GM18526 (cell line): Measurements from ENCODE around the gene ASNSD1.

Experiments
- POLR2A ChIP-seq: IDR thresholded peaks from 3 replicates; pipeline ENCODE4 v1.6.1; 2011; ENCODE audit not compliant: insufficient read length; ENCODE audit errors: extremely low read depth

ASNSD1 gene

DNA sequence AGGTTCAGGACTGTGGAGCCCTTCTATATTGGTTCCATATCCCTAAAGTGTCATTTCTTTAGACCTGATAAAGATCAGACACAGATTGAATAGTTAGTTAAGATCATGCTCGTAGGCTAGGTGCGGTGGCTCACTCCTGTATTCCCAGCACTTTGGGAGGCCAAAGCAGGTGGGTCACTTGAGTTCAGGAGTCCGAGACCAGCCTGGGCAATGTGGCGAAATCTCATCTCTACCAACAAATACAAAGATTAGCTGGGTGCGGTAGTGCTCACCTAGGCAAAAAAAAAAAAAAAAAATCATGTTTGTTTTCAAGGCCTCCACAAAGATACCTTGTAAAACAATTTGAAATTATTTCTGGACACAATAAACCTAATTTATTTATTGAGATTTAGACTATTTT is 8.7 kb downstream of the ASNSD1 start:
- no peak for TF ChIP-seq POLR2A

DNA sequence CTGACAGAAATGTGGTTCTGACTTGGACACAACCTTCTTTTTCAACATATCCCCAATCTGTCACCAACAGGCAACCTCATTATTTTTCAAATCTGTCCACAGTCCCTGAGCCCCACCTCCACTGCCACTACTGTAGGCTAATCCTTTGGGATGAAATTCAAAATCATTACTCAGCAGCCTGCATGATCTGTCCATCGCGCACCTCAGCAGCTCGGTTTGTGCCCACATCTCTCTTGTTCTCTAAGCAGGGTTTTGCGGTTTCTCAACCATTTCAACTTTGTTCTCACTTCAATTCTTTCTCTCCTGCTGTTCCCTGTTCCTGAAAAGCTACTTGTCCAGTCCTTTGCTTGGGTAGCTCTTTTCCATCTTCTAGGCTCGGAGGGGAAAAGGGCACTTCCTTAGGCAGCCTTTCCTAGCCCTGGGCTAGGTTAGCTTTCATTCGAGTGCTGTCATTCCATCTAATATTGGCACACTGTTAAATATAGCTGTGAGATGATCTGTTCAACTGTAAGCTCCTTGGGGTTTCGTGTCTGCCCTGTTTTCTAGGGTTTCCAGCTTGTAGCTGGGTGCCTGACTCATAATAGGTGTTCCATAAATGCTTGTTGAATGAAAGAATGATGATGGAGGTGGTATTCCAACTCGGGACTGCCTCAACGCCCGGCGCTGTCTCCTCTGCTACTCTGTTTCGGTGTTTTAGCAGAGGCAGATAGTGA is 12.6 kb downstream of the ASNSD1 start:
- no peak for TF ChIP-seq POLR2A

DNA sequence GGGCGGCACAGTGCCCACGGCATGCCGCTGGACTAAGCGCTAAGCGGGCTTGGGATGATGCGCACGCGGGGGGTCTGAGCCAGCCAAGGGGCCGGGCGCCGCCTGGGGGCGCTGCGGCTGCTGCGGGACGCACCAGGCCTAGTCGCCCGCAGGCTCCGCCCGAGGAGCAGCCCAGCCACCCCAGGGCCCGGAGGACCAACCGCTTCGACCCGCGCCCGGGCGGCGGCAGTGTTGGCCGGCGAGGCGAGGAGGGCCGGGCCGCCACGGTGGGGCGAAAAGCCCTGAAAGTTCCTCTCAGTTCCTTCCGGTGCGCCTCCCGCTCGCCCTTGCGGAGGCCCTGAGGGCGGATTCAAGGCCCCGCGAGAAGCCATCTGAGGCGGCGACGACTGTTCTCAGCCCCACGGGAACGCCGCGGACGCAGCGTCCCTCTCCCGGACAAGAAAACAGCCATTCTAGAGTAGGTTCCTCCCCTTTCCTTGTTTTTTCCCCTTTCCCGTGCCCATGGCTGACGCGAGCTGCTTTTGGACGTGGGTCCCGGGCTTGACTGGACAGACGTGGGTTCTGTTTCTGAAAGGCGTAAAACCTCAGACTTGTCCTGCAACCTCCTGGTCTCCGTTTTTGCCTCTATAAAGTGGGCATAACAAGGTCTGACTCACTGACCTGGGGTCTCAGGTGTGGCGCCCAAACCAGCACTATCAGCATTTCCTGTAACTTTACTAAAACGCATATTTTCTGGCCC is 13.3 kb downstream of the ASNSD1 start, which contains the start of gene ANKAR:
ANKAR (plus strand) TSS at position 297 of the 739 bp plus-strand sequence. CDS start 1,821 bp downstream, outside the sequence.
- TF ChIP-seq POLR2A, result peak; percentile 59

DNA sequence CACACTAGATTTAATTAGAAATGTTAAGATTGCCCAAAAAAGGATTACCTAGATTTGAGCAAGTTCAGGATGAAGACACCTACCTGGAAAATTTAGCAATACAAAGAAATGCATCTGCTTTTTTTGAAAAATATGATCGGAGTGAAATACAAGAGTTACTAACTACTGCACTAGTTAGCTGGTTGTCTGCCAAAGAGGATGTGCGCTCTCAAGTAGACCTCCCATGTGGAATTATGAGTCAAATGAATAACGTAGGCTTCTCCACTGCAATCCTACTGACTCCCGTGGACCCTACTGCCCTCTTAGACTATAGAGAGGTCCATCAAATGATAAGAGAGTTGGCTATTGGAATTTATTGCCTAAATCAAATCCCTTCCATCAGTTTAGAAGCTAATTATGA is 15.2 kb downstream of the ASNSD1 start:
- TF ChIP-seq POLR2A, result no peak

DNA sequence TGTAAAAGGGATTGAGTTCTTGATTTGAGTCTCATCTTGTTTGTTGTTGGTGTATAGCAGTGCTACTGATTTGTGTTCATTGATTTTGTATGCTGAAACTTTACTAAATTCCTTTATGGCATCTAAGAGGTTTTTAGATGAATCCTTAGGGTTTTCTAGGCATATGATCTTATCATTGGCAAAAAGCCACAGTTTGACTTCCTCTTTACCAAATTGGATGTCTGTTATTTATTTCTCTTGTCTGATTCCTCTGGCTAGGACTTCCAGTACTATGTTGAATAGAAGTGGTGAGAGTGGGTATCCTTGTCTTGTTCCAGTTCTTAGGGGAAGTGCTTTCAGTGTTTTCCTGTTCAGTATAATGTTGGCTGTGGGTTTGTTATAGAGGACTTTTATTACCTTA is 18.0 kb downstream of the ASNSD1 start:
- TF ChIP-seq POLR2A, result no peak

DNA sequence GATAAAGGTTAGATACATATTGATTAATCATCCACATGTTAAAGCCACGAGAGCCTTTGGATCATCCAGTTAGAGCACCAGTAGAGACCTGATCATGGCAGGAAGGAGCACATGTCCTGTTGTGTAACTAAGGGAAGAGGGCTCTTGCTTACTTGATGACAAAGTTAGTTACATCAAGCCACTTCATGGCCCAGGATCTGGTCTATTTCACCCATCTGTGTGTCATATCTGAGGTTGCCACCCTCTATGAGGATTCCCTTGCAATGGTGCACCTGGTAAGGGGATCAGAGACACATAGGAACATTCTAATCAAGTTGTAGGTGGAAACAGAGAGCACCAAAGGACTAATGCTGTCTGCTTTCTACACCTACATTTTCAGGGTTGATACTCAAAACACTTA is 19.9 kb downstream of the ASNSD1 start:
- TF ChIP-seq POLR2A, result no peak

DNA sequence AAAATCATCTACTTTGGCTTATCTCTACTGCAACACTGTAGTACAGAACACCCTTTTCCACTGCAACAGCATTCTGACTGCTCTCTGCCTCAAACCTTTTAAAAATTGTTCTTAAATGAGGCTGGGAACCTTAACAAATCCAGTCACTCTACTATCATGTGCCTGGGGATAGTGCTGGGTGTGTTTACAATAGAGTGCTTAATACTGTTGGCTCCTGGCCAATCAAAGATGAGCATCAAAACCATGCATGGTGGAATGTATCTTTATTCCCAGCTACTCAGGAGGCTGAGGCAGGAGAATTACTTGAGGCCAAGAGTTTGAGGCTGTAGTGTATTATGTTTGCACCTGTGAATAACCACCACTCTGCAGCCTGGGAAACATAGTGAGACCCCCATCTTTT is 20.6 kb downstream of the ASNSD1 start:
- no peak for TF ChIP-seq POLR2A

DNA sequence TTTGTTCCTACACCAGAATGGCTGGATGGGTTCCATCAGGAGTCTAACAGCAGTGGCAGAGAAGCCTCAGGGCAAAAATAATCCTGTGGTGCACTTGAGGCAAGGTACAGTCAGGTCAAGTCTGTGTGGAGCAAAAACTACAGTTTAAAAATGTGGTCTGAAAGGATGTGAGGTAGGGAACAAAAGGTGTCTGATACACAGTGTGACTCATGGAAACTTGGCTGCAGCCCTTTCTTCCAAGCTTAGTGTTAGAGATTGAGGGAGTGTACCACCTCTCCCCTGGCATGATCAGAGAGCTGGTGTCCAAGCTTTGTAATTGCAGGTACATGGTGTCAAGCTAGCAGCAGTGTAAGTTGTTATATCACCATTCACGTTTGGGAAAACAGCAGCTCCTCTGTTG is 22.1 kb downstream of the ASNSD1 start:
- no peak for TF ChIP-seq POLR2A

DNA sequence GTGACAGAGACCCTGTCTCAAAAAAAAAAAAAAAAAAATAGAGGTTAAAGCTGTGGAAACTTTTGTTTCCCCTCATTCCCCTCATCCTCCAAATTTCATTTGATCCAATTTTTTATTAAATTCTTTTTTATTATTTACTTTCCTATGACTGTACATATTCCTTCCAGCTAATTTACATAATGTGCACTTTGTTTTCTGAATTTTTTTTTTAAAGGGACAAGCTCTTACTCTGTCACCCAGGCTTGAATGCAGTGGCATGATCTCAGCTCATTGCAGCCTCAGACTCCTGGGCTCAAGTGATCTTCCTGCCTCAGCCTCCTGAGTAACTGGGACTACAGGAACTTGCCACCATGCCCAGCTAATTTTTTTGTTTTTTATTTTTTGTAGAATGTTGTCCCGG is 23.6 kb downstream of the ASNSD1 start:
- no peak for TF ChIP-seq POLR2A

DNA sequence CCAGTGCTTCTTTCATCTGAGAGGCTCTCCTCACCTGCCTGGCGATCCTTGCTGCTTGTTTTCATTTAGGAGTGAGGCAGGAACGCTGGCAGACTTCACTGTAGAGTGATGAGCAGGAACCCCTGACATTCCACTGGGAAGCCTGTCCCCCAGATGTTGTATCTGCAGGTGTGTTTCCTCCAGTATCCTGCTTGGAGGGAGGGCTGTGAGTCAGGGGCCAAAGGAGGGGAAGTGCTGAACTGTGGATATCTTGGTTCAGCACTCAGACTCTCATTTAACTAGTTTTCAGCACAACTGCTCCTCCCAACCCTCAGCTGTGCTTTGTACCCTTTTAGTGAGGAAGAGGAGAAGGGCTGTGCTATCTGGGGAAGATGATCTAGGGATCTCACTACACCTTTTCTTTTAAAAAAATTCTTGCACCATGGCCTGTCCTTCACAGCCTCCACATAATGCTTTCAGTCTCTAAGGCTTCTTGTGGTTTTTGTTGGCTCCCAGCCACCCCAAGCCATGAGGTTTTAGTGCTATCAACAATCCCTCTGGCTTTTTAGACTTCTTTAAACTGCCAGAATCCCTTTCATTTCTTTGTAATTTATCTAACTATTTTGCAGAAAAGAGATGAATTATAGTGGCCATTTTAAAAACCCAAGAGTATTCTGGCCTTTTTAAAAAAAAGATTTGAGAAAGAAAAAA is 24.4 kb downstream of the ASNSD1 start:
- no peak for TF ChIP-seq POLR2A

DNA sequence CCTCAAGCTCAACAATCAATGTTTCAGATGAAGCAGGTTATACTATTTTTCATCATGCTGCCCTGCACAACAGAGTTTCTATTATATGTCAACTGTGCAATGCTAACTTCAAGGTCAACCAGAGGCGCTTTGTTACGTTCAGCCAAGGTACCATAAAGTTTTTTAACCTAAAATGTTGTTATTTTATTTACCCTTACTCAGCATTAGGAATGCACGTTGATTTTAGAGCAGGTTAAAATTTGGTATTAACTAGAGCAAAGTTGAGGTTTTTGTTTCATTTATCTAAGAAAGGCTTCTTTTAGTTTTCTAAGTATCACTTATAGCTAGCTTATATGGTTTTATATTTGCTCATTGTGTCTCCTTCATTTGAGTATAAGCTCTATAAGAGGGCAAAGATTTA is 35.0 kb downstream of the ASNSD1 start:
- no peak for TF ChIP-seq POLR2A

DNA sequence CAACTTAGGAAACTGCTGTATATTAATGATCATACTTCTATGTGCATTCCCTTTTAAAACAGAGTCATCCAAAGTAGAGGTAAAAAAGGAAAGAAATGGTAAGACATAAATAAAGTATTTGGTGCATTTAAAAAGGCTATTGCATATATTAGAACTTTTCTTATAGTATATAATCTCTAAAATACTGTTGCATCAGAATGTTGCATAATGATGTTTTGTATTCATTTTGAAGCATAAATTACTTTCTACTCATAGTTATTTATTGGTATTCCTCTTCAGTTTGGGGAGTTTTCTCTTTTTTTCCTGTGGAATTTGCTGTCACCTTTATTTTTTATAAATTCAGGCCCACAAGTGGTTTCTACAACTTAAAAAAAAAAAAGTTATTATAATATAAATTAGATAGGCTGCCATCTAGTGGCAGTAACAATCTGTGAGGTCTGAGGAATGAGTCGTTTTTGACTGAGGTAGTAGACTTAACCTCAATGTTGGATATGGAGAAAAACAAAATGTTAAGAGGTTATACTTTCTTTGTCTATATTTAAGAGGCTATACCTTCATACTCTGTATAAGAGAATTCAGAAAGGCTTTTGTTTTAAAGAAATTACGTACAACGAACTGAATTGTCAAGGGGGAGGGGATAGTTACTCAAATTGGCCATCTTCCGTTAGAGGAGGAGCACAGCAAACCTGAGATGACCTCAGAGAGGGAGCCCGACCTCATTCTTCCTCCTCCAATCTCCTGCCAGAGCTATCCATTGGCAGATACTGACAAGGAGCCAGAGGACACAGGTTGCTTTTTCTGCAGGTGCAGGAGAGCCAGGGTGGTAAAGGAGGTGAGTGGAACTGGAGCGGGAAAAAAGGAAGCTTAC is 37.0 kb downstream of the ASNSD1 start:
- TF ChIP-seq POLR2A, result no peak

DNA sequence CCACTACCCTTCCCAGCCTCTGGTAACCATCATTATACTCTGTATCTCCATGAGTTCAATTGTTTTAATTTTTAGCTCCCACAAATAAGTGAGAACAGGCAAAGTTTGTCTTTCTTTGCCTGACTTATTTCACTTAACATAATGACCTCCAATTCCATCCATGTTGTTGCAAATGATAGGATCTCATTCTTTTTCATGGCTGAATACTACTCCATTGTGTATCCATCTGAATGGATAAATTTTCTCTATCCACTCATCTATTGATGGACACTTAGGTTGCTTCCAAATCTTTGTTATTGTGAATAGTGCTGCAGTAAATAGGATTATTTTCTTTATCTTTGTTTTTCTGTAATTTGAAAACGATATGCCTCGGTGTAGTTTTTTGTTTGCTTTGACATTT is 39.4 kb downstream of the ASNSD1 start:
- no peak for TF ChIP-seq POLR2A

DNA sequence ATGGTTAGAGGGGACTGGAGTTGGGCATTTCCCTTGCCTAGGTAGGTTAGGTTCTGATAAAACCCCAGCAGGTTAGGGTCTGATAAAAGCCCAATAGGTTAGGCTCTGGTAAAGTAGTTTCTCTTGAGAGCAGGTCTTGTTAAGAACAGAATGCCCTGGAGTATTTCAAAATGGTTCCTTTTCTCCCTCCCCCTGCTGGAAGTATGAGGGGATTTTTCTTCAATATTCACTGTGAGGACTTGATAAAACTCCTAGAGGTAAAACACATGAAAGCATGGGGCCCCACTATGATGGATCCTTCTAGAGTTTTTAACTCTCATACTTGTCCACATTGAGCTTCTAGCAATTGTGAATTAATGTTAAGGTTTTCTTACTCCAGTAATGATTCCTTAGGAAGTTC is 40.8 kb downstream of the ASNSD1 start:
- no peak for TF ChIP-seq POLR2A
